CD8-positive, alpha-beta memory T cell (primary cell): Measurements from ENCODE around the gene ELMOD2. TPM values are rescaled to one million over a fixed set of nuclear protein-coding genes. Genes with fewer than 3 reads are reported as not detected.

ENCODE experiments used
- CTCF ChIA-PET: fragments of 350-600 bp; sonication (Branson Sonifier 250); formaldehyde crosslinking; loops from one replicate; lab custom pipeline; 2021; ENCODE audit warnings: antibody characterized with exemption; lab: Charles Lee
- POLR2A ChIA-PET: fragments of 350-600 bp; sonication (Branson Sonifier 250); formaldehyde crosslinking; loops from one replicate; lab custom pipeline; 2021; ENCODE audit warnings: antibody characterized with exemption; lab: Charles Lee
- DNase-seq, 5 donors: peaks; one replicate each; pipeline versions ENCODE4 v3.0.0 to v3.0.0-alpha.2; 2020 to 2022; ENCODE audit warnings: mixed read lengths in 1 of 5
- H3K27ac ChIP-seq: one replicate; pipeline ENCODE4 v1.7.0; 2013; ENCODE audit warnings: low read depth, mild to moderate bottlenecking, low read length, moderate library complexity
- H3K27me3 ChIP-seq: 2 replicates; pipeline ENCODE4 v1.7.0; 2013; ENCODE audit warnings: low read length, mild to moderate bottlenecking; ENCODE audit not compliant: insufficient read depth, poor library complexity, severe bottlenecking
- H3K36me3 ChIP-seq: 2 replicates; pipeline ENCODE4 v1.7.0; 2013; ENCODE audit warnings: mild to moderate bottlenecking, low read length, moderate library complexity; ENCODE audit not compliant: insufficient read depth
- H3K4me1 ChIP-seq: 2 replicates; pipeline ENCODE4 v1.7.0; 2013; ENCODE audit warnings: mild to moderate bottlenecking, low read length, moderate library complexity; ENCODE audit not compliant: insufficient read depth
- H3K4me3 ChIP-seq: 2 replicates; pipeline ENCODE4 v1.7.0; 2013; ENCODE audit warnings: mild to moderate bottlenecking, low read length
- H3K9me3 ChIP-seq: 2 replicates; pipeline ENCODE4 v1.7.0; 2013; ENCODE audit warnings: mild to moderate bottlenecking, low read length
- H3K27ac Mint-ChIP-seq, 8 donors: one replicate each; pipeline ENCODE4 v1.8.0; 2020 to 2021; ENCODE audit warnings: mixed read lengths in 8 of 8, mild to moderate bottlenecking in 6 of 8, inconsistent platforms in 3 of 8, moderate library complexity in 3 of 8
- H3K27me3 Mint-ChIP-seq, 2 donors: one replicate each; pipeline ENCODE4 v1.8.0; 2020 to 2021; ENCODE audit warnings: mixed read lengths in 2 of 2, mild to moderate bottlenecking in 1 of 2, moderate library complexity in 1 of 2
- H3K36me3 Mint-ChIP-seq, 3 donors: one replicate each; pipeline ENCODE4 v1.8.0; 2020 to 2021; ENCODE audit warnings: mixed read lengths in 3 of 3, inconsistent platforms in 1 of 3, mild to moderate bottlenecking in 1 of 3
- H3K4me1 Mint-ChIP-seq, 3 donors: one replicate each; pipeline ENCODE4 v1.8.0; 2020 to 2021; ENCODE audit warnings: mixed read lengths in 3 of 3, inconsistent platforms in 1 of 3, mild to moderate bottlenecking in 1 of 3
- H3K4me3 Mint-ChIP-seq, 7 donors: one replicate each; pipeline ENCODE4 v1.8.0; 2020 to 2021; ENCODE audit warnings: mixed read lengths in 7 of 7, mild to moderate bottlenecking in 6 of 7, moderate library complexity in 4 of 7, inconsistent platforms in 2 of 7
- H3K9me3 Mint-ChIP-seq, 5 donors: one replicate each; pipeline ENCODE4 v1.8.0; 2020 to 2022; ENCODE audit warnings: mixed read lengths in 5 of 5, mild to moderate bottlenecking in 3 of 5, moderate library complexity in 2 of 5, inconsistent platforms in 1 of 5
- polyA plus RNA-seq: library from polyadenylated mRNA; unstranded; fragments of 300-500 nt; fragmentation: Illumina TruSeq; gene quantifications from one replicate; pipeline ENCODE4 v1.2.3, GENCODE V29; 2021
- total RNA-seq, 2 experiments: library from RNA; stranded (reverse); gene quantifications; one replicate each; pipeline ENCODE4 v1.2.3, GENCODE V29; 2021

The ELMOD2 gene
- total and polyA plus RNA-seq, 3 experiments from 2014 or later, result 12.6 to 18.4 (median 15.3) TPM

DNA sequence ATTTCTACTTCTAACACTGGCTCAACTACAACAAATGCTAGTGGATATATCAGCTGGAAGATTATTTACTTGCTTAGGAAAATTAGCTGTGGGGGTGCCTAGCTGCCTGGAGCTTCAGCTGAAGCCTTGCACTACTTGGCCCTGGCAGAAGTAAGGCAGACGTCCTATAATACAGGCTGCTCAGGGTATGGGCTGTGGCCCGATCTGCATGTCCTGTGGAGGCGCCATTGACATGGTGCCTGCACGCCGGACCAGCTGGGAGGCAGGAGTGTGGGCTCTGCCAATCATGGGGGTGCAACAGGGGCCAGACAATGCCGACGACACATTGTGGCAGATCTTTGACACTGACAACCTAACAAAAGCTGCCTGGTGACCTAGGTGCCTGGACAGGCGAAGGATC is 76.4 kb downstream of the ELMOD2 start:
- Mint-ChIP-seq H3K4me1 (no peaks in the 10 kb centered on the region), H3K4me3 (no peak overlapping the region), H3K9me3 (no peaks in the 10 kb centered on the region), H3K27me3 (peaks cover 0 to 25% of the 10 kb centered on the region in 2 donors), H3K36me3 (no peaks in the 10 kb centered on the region), H3K27ac (no peak overlapping the region)
- Histone ChIP-seq H3K4me1 (no peaks in the 10 kb centered on the region), H3K36me3 (no peaks in the 10 kb centered on the region), H3K4me3 (no peak overlapping the region), H3K27me3 (no peaks in the 10 kb centered on the region), H3K27ac (no peak overlapping the region), H3K9me3 (no peaks in the 10 kb centered on the region)
- no peak for DNase-seq
- ChIA-PET CTCF (no interaction called here), POLR2A (no interaction called here)

DNA sequence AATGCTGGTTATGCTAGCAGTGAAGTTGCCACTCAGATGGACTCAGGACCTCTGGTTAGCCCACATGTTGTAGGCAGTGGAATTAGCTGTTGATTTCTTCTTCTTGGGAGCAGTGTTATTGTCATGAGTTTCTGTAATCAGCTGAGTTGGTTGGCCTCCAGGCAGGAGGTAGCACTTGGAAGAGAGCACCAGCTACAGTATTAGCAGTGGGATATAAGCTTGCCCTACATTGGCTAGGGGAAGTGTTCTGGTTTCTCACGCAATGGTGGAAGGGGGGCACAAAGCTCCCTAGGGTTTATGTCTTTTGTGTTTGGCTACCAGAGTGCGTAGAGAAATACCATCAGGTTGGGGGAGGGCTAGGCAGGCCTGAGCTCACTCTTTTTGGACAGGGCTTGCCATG is 78.7 kb downstream of the ELMOD2 start:
- ChIA-PET POLR2A (no interaction called here), CTCF (interaction anchor here (1.6 kb wide), 1 partner anchor 243 kb away, joined by 5 read pairs; no protein-coding TSS in a partner anchor)

DNA sequence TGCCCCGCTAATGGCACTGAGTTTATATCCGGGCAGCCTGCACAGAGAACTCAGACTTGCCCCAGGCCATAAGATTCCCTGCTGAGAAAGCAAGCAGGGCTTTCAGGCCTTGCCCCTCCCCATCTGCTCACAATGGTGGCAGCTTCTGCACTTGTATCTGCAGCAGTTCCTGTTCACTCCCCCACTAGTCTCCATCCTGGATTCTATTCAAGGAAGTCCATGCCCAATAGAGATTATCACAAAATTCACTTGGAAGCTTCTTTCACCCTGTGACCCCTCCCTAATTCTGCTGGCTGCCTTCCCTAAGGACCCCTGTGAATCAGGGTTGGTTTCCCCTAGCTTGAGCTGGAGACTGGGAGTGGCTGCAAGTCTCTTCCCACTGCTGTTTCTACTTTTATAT is 79.3 kb downstream of the ELMOD2 start:
- H3K27ac Mint-ChIP-seq, result no peak overlapping the region
- no peak overlapping the region for H3K27ac ChIP-seq
- peaks cover 9 to 38% of the 10 kb centered on the region in 2 donors for H3K27me3 Mint-ChIP-seq
- no peaks in the 10 kb centered on the region for H3K9me3 Mint-ChIP-seq
- H3K36me3 Mint-ChIP-seq, result no peaks in the 10 kb centered on the region
- H3K27me3 ChIP-seq, result no peaks in the 10 kb centered on the region
- CTCF ChIA-PET, result interaction anchor here (1.6 kb wide), 1 partner anchor 243 kb away, joined by 5 read pairs; no protein-coding TSS in a partner anchor
- POLR2A ChIA-PET, result no interaction called here
- no peaks in the 10 kb centered on the region for H3K9me3 ChIP-seq
- no peak overlapping the region for H3K4me3 Mint-ChIP-seq
- H3K4me1 Mint-ChIP-seq, result no peaks in the 10 kb centered on the region
- no peaks in the 10 kb centered on the region for H3K4me1 ChIP-seq
- no peak overlapping the region for H3K4me3 ChIP-seq
- H3K36me3 ChIP-seq, result no peaks in the 10 kb centered on the region
- no peak for DNase-seq

More for the DNA sequence above, 78.7 kb downstream of the ELMOD2 start:
- H3K27ac Mint-ChIP-seq, result no peak overlapping the region
- no peak for DNase-seq
- no peaks in the 10 kb centered on the region for H3K4me1 Mint-ChIP-seq
- no peaks in the 10 kb centered on the region for H3K9me3 Mint-ChIP-seq
- Histone ChIP-seq H3K36me3 (no peaks in the 10 kb centered on the region), H3K27me3 (no peaks in the 10 kb centered on the region), H3K9me3 (no peaks in the 10 kb centered on the region), H3K27ac (no peak overlapping the region), H3K4me3 (no peak overlapping the region), H3K4me1 (no peaks in the 10 kb centered on the region)
- H3K4me3 Mint-ChIP-seq, result peak overlapping the region in 1 of 7 donors; percentile 6
- no peaks in the 10 kb centered on the region for H3K36me3 Mint-ChIP-seq
- H3K27me3 Mint-ChIP-seq, result peaks cover 8 to 36% of the 10 kb centered on the region in 2 donors

Other genes starting within 250 kb of the ELMOD2 start
- 10 to 100 TPM; 39.6 to 40.8 TPM for gene SCOC, start 150.5 kb upstream of the ELMOD2 start, total RNA-seq
- gene SCOC, start 150.5 kb upstream of the ELMOD2 start, polyA plus RNA-seq, result 35.4 TPM
- not detected for gene CLGN, start 96.5 kb upstream of the ELMOD2 start, total RNA-seq
- gene CLGN, start 96.5 kb upstream of the ELMOD2 start, polyA plus RNA-seq, result not detected
- gene MGAT4D, start 25.9 kb upstream of the ELMOD2 start, total RNA-seq, result not detected
- gene MGAT4D, start 25.9 kb upstream of the ELMOD2 start, polyA plus RNA-seq, result not detected
- not detected for gene UCP1, start 44.8 kb downstream of the ELMOD2 start, total RNA-seq
- not detected for gene UCP1, start 44.8 kb downstream of the ELMOD2 start, polyA plus RNA-seq
- under 1 TPM; 0.13 to 0.46 TPM for gene TBC1D9, start 232.2 kb downstream of the ELMOD2 start, total RNA-seq
- not detected for gene TBC1D9, start 232.2 kb downstream of the ELMOD2 start, polyA plus RNA-seq